GM18519 (cell line): ENCODE measurements around the gene PSRC1.

ENCODE experiments used
- ATAC-seq: cut with Tn5 transposase; IDR thresholded peaks from one replicate; pipeline ENCODE4 v1.9.1; 2021; ENCODE audit warnings: mild to moderate bottlenecking, moderate library complexity; ENCODE audit not compliant: unreplicated experiment, low FRiP score

The PSRC1 gene

GRCh38 chr1:109248797-109249629 lies 33.9 kb downstream of the PSRC1 start, which contains the start of gene CELSR2:
Gene CELSR2 (plus strand): TSS chr1:109249539. CDS start chr1:109250080, 541 bp downstream.
- ATAC-seq: no peak

GRCh38 chr1:109248444-109248796 lies 34.5 kb downstream of the PSRC1 start:
- ATAC-seq: no peak

GRCh38 chr1:109247401-109248365 lies 35.3 kb downstream of the PSRC1 start:
- ATAC-seq: no peak

- no peak for ATAC-seq
Measured at GRCh38 chr1:109246141-109246551, 36.8 kb downstream of the PSRC1 start.

GRCh38 chr1:109243860-109244552 lies 38.9 kb downstream of the PSRC1 start:
- ATAC-seq: no peak

- ATAC-seq: no peak
Measured at GRCh38 chr1:109243221-109243620, 39.7 kb downstream of the PSRC1 start.

- ATAC-seq: no peak
Measured at GRCh38 chr1:109242387-109242786, 40.6 kb downstream of the PSRC1 start.

- no peak for ATAC-seq
Measured at GRCh38 chr1:109241841-109242345, 41.1 kb downstream of the PSRC1 start.

GRCh38 chr1:109241344-109241743 lies 41.6 kb downstream of the PSRC1 start:
- no peak for ATAC-seq

- no peak for ATAC-seq
Measured at GRCh38 chr1:109240158-109241152, 42.5 kb downstream of the PSRC1 start.

GRCh38 chr1:109239409-109240068 lies 43.4 kb downstream of the PSRC1 start:
- no peak for ATAC-seq

- no peak for ATAC-seq
Measured at GRCh38 chr1:109239047-109239408, 43.9 kb downstream of the PSRC1 start.

- no peak for ATAC-seq
Measured at GRCh38 chr1:109238382-109238781, 44.6 kb downstream of the PSRC1 start.

GRCh38 chr1:109237512-109237911 lies 45.4 kb downstream of the PSRC1 start:
- ATAC-seq: no peak

GRCh38 chr1:109235137-109235536 lies 47.8 kb downstream of the PSRC1 start:
- no peak for ATAC-seq

- ATAC-seq: no peak
Measured at GRCh38 chr1:109231066-109231465, 51.9 kb downstream of the PSRC1 start.
